Caki2 (cell line): ENCODE data around the gene PLIN3. TPM values are rescaled to one million over a fixed set of nuclear protein-coding genes. Genes with fewer than 3 reads are reported as not detected.
A peak's percentile ranks its signal among the peaks of the same experiment; 100 is the strongest.
"Not testable (repeated sequence)": the region's sequence is repeated elsewhere in the genome, so short reads cannot be mapped to it uniquely, and the experiment has no call there.

Experiments used
- DNase-seq: peaks from one replicate; pipeline ENCODE4 v3.0.0-alpha.2; 2015; ENCODE audit warnings: low read depth
- in situ Hi-C: cut with HindIII; loops from 2 replicates; pipeline ENCODE4 v1.10.0; 2016; ENCODE audit warnings: low sequenced_read_pairs, low pct_unique_long_range_greater_than_20kb, mixed read lengths
- total RNA-seq: library from RNA; depleted of rRNA; stranded (reverse); fragments of >200 nt; shearing (Covaris generic); gene quantifications from 2 replicates; pipeline ENCODE4 v1.2.3, GENCODE V29; 2014; ENCODE audit warnings: low replicate concordance

Gene PLIN3
- total RNA-seq, 1 experiment from 2014 or later: 320 TPM

- in situ Hi-C loops: no loop called here
These were observed 29.7 kb upstream of the PLIN3 start for GRCh38 chr19:4897146-4897545.

DNA sequence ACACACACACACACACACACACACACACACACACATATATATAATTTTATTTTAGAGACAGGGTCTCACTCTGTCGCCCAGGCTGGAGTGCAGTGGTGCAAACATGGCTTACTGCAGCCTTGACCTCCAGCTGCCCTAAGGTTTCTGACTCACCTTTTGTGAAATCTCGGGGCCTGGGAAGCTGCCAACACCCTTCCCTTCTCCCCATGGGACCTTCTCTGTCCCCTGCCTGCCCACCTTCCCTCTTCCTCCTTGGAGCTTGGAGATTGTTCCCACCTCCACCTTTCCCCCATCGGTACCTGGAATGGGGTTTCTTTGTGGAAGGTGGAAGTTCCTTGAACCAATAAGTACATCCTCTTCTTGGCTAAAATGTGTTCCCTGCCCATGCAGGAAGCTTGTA lies 28.9 kb upstream of the PLIN3 start:
- DNase-seq: peak; percentile 50
- in situ Hi-C loops: no loop called here

More at GRCh38 chr19:4897146-4897545, 29.7 kb upstream of the PLIN3 start:
- no peak for DNase-seq

- in situ Hi-C loops, DNase-seq: not testable (repeated sequence)
These were observed 25.5 kb upstream of the PLIN3 start for GRCh38 chr19:4892962-4893361.

DNA sequence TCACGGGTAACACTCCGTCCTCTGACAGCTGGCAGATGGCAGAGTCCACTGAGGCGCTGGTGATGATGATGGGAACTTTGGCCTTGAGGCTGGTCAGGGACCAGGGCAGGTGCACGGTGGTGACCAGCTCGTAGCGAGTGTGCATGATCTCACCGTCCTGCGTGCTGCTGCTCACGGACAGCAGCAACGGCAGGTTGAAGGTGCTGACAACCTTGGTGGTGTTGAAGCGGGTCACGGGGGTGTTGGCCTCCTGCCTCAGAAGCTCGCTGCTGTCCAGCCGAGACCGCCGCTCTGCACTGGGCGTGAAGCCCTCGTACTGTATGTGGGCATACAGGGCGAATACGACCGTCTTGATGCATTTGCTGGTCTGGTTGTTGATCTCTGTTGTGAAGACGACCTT lies 23.6 kb upstream of the PLIN3 start:
- in situ Hi-C loops: no loop called here

GRCh38 chr19:4889034-4889815 lies 21.8 kb upstream of the PLIN3 start:
- in situ Hi-C loops: no loop called here
- no peak for DNase-seq

More for the DNA sequence above, 23.6 kb upstream of the PLIN3 start:
- no peak for DNase-seq

DNA sequence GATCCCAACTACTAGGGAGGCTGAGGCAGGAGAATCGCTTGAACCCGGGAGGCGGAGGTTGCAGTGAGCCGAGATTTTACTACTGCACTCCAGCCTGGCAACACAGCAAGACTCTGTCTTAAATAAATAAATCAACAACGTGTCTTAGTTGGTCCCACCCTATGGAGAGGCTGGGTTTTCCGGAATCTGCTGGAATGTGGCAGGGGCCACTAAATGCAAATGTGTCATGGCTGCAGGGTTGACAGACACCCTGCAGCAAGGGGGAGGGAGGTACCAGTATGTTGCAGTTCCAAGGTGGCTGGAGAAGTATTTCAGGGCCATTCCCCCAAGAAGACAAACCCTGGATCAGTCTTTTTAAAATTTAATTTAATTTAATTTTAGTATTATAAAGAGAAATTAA lies 20.3 kb upstream of the PLIN3 start:
- in situ Hi-C loops, DNase-seq: not testable (repeated sequence)

DNA sequence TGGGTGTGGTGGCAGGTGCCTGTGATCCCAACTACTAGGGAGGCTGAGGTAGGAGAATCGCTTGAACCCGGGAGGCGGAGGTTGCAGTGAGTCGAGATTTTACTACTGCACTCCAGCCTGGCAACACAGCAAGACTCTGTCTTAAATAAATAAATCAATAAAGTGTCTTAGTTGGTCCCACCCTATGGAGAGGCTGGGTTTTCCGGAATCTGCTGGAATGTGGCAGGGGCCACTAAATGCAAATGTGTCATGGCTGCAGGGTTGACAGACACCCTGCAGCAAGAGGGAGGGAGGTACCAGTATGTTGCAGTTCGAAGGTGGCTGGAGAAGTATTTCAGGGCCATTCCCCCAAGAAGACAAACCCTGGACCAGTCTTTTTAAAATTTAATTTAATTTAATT lies 17.5 kb upstream of the PLIN3 start:
- in situ Hi-C loops: not testable (repeated sequence)

DNA sequence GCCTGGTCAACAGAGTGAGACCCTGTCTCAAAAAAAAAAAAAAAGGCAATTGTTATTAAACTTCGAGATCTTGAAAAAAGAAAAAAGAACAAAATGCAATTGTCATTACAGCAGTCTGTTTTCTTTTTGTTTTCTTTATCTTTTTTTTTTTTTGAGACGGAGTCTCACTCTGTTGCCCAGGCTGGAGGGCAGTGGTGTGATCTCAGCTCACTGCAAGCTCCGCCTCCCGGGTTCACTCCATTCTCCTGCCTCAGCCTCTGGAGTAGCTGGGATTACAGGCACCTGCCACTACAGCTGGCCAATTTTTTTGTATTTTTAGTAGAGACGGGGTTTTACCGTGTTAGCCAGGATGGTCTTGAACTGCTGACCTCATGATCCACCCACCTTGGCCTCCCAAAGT lies 15.4 kb upstream of the PLIN3 start:
- in situ Hi-C loops, DNase-seq: not testable (repeated sequence)

More for the DNA sequence above, 17.5 kb upstream of the PLIN3 start:
- DNase-seq: not testable (repeated sequence)

DNA sequence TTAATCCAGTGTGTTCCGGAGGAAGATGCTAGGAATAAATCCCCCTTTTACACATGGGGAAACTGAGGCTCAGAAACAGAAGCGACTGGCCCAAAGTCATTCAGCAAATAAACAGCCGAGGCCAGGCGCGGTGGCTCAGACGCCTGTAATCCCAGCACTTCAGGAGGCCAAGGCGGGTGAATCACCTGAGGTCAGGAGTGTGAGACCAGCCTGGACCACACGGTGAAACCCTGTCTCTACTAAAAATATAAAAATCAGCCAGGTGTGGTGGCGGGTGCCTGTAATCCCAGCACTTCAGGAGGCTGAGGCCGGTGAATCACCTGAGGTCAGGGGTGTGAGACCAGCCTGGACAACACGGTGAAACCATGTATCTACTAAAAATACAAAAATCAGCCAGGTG lies 11.6 kb upstream of the PLIN3 start:
- in situ Hi-C loops: no loop called here
- DNase-seq: no peak

DNA sequence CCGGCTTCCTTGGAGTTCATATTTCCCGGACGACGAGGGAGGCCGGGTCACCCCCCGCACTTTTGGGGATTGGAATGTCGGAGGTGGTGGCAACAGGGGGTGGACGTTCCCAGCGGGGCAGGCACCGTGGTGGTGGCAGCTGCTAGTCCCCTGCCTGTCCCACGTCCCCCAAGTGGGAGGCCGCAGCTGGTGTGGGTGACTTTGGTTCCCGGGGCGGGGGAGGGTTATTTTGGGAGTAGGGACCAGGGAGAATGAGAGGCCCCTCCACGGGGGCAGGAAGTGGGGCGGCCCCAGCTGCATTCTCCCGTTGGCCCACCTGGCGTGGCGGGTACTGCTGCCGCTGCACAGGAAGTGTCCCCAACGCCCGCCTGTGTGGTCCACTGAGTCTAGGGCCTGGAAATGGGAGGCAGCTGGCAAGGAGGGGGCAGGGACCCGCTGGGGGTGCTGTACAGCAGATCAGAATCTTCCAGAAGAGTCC lies 11.1 kb upstream of the PLIN3 start:
- in situ Hi-C loops: no loop called here
- DNase-seq: no peak

DNA sequence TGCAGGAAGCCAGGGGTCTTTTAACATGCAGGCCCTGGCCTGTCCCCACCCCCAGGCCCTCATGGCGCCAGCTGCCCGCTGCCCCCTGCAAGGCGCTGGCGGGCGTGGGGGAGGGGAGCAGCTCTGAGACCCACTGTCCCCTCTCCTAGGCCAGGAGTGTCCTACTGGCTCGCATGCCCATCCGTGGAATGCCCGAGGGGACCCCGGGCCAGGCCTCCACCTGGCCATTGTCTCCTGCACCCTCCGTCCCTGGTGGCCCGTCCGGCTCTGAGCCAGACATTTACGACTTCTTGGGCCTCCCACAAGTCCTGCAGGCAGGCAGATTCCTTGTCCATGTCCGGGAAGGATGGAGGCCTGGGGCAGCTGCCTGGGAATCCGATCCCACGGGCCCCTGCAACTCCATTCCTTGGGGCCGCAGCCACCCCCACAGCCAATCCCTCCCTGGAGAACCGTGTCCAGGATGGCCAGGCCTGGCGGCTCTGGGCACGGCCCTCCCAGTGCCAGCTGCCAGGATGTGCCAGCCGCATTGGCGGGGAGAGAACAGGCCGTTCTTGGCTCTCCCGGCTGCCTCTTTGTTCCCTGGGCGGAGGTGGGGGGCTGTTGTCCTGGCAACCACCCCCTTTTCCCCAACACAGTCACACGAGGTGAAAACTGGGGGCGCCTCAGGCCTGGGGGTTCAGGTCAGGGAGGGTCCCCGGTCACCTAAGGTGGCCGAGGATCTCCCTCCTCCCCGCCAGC lies 10.5 kb upstream of the PLIN3 start:
- no peak for DNase-seq
- in situ Hi-C loops: no loop called here

GRCh38 chr19:4873930-4874329 lies 6.5 kb upstream of the PLIN3 start:
- in situ Hi-C loops: no loop called here
- DNase-seq: no peak

DNA sequence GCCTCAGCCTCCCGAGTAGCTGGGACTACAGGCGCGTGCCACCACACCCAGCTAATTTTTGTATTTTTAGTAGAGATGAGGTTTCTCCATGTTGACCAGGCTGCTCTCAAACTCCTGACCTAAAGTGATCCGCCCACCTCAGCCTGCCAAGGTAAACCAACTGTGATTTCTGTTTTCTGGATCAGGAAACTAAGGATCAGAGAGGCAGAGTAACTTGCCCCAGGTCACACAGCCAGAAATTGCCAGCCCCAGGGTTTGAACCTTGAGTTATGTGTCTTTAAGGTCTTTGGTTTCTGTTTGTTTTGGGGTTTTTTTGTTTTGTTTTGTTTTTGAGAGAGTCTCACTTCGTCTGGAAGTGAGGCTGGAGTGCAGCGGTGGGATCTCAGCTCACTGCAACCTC lies 4.2 kb upstream of the PLIN3 start:
- in situ Hi-C loops: no loop called here
- no peak for DNase-seq

GRCh38 chr19:4870025-4870700 lies 2.7 kb upstream of the PLIN3 start:
- DNase-seq: peak; percentile 96
- in situ Hi-C loops: no loop called here

- no peak for DNase-seq
- in situ Hi-C loops: no loop called here
These were observed 893 bp upstream of the PLIN3 start for GRCh38 chr19:4868286-4868834.

- in situ Hi-C loops: no loop called here
- peak; percentile 45 for DNase-seq
These were observed 657 bp downstream of the PLIN3 start for GRCh38 chr19:4866595-4867424.

DNA sequence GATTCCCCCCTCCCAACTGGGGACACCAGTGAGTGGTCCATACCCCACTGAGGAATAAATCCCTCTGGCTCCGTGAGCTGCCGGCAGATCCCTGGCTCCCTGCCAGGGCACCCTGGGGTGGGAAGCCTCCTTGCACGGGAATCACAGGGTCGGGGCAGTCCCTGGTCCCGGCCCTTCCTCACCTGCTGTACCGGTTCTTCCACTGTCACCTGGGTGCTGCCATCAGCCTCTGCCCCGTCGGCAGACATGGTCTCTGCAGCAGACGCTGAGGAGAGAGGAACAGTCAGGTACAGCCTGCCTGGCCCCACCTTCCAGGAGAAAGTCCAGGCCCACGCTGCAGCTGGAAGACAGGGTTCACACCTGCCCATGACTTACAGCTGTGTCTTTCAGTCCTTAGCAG lies 6.3 kb downstream of the PLIN3 start:
- in situ Hi-C loops: no loop called here
- DNase-seq: no peak

DNA sequence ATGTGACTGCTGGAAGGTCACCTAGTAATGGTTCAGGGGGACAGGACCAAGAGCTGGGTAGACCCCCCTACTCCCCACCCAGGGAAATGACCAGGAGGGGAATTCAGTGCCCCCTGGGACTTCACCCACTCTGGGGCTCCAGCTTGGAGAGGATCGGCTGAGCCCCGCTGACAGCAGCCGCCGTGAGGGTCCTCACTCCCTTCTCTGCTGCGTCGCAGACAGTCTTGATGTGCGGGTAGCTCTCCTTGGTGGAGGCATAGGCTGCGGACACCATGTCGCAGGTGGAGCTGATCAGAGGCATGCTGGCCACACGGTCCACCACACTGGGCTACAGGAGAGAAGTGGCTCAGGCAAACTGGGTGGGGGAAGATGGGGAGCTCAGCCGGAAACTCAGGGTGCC lies 7.8 kb downstream of the PLIN3 start:
- in situ Hi-C loops: no loop called here
- DNase-seq: no peak
